Measurements from ENCODE around the gene PMEPA1.

GRCh38 chr20:57680934-57681914, 28.6 kb downstream of the PMEPA1 start:
- TF ChIP-seq, protein P1, sequence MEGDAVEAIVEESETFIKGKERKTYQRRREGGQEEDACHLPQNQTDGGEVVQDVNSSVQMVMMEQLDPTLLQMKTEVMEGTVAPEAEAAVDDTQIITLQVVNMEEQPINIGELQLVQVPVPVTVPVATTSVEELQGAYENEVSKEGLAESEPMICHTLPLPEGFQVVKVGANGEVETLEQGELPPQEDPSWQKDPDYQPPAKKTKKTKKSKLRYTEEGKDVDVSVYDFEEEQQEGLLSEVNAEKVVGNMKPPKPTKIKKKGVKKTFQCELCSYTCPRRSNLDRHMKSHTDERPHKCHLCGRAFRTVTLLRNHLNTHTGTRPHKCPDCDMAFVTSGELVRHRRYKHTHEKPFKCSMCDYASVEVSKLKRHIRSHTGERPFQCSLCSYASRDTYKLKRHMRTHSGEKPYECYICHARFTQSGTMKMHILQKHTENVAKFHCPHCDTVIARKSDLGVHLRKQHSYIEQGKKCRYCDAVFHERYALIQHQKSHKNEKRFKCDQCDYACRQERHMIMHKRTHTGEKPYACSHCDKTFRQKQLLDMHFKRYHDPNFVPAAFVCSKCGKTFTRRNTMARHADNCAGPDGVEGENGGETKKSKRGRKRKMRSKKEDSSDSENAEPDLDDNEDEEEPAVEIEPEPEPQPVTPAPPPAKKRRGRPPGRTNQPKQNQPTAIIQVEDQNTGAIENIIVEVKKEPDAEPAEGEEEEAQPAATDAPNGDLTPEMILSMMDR (IDR thresholded peaks at IDR 0.05), result no peak
- TF ChIP-seq EP300 (IDR thresholded peaks at IDR 0.05), result no peak
- no peak for TF ChIP-seq POLR2A (IDR thresholded peaks at IDR 0.05)
